Endothelial cell (in vitro differentiated cells): Measurements from ENCODE around the gene OR7G2. TPM values are rescaled to one million over a fixed set of nuclear protein-coding genes. Genes with fewer than 3 reads are reported as not detected.

Experiments
- total RNA-seq: library from RNA; stranded (reverse); fragmentation: NEBNext Ultra II Directional; extraction: Animal tissue kit (Norgen Biotek cat#: 25700); gene quantifications from one replicate; pipeline ENCODE4 v1.2.1, GENCODE V29; 2021; ENCODE audit not compliant: unreplicated experiment

The OR7G2 gene
- total RNA-seq, 1 donor from 2014 or later, result not detected

Other genes with a start within 250 kb of the OR7G2 start
- gene MUC16, start 97.1 kb downstream of the OR7G2 start, total RNA-seq, result not detected
- gene OR1M1, start 20.4 kb downstream of the OR7G2 start, total RNA-seq, result not detected
- gene OR7G1, start 8.3 kb upstream of the OR7G2 start, total RNA-seq, result not detected
- gene OR7G3, start 19.5 kb upstream of the OR7G2 start, total RNA-seq, result not detected
- gene ZNF317, start 32.9 kb upstream of the OR7G2 start, total RNA-seq, result 27.1 TPM
- gene OR7D2, start 71.5 kb upstream of the OR7G2 start, total RNA-seq, result not detected
- not detected for gene OR7D4, start 112.1 kb upstream of the OR7G2 start, total RNA-seq
- gene OR7E24, start 143.5 kb upstream of the OR7G2 start, total RNA-seq, result not detected
- gene ZNF699, start 202.4 kb upstream of the OR7G2 start, total RNA-seq, result 3.9 TPM
- 6.8 TPM for gene ZNF559, start 216.7 kb upstream of the OR7G2 start, total RNA-seq